Kidney (tissue), 14 donors: ENCODE results near the gene AGFG2. TPM values are rescaled to one million over a fixed set of nuclear protein-coding genes. Genes with fewer than 3 reads are reported as not detected.

ENCODE experiments used
- DNase-seq, 5 donors: peaks; one replicate each; pipeline ENCODE4 v3.0.0-alpha.2; 2013 to 2020
- FAIRE-seq: peaks from 2 replicates; lab custom pipeline; 2012; peaks lifted over from hg19 to GRCh38; lab: Jason Lieb, UNC
- H3K27ac ChIP-seq, 2 donors: one replicate each; pipeline ENCODE4 v1.7.0; 2013; ENCODE audit warnings: low read depth in 2 of 2, low read length in 2 of 2, inconsistent platforms in 1 of 2
- H3K27me3 ChIP-seq: one replicate; pipeline ENCODE4 v1.7.1; 2013; ENCODE audit warnings: low read length, inconsistent platforms; ENCODE audit not compliant: control insufficient read depth, insufficient read depth
- H3K36me3 ChIP-seq, 3 donors: one replicate each; pipeline versions ENCODE4 v1.7.0 to v1.7.1; 2013; ENCODE audit warnings: low read length in 3 of 3, control low read depth in 1 of 3, inconsistent platforms in 1 of 3; ENCODE audit not compliant: insufficient read depth in 3 of 3, control insufficient read depth in 2 of 3
- H3K4me1 ChIP-seq, 3 donors: one replicate each; pipeline versions ENCODE4 v1.7.0 to v1.7.1; 2013; ENCODE audit warnings: low read length in 3 of 3, inconsistent platforms in 1 of 3, low read depth in 1 of 3; ENCODE audit not compliant: control insufficient read depth in 2 of 3, insufficient read depth in 2 of 3
- H3K4me3 ChIP-seq, 3 donors: one replicate each; pipeline versions ENCODE4 v1.7.0 to v1.8.1; 2013; ENCODE audit warnings: low read length in 3 of 3, control low read depth in 1 of 3, inconsistent platforms in 1 of 3
- H3K9ac ChIP-seq, 3 donors: one replicate each; pipeline versions ENCODE4 v1.7.0 to v1.7.1; 2013; ENCODE audit warnings: low read length in 3 of 3, control low read depth in 1 of 3, inconsistent platforms in 1 of 3
- H3K9me3 ChIP-seq, 3 donors: one replicate each; pipeline versions ENCODE4 v1.7.0 to v1.7.1; 2013; ENCODE audit warnings: low read length in 3 of 3, control low read depth in 1 of 3, inconsistent platforms in 1 of 3; ENCODE audit not compliant: control insufficient read depth in 2 of 3, insufficient read depth in 1 of 3
- CTCF ChIP-seq: IDR thresholded peaks from 3 replicates; pipeline ENCODE4 v1.5.1; 2012; ENCODE audit warnings: mild to moderate bottlenecking, moderate library complexity, borderline replicate concordance; ENCODE audit not compliant: insufficient read depth; ENCODE audit errors: extremely low read depth
- intact Hi-C: fragments of 100-400 bp; cut with DNase I; formaldehyde crosslinking; loops from one replicate; pipeline ENCODE4 v1.11.1; 2022
- polyA plus RNA-seq: library from polyadenylated mRNA; stranded (reverse); fragments of 350-450 nt; fragmentation: Illumina TruSeq; extraction: RNeasy Lipid Tissue Mini Kit (QIAGEN cat#74804); gene quantifications from one replicate; pipeline ENCODE4 v1.2.3, GENCODE V29; 2014; ENCODE audit warnings: low read depth, low replicate concordance; ENCODE audit not compliant: insufficient read depth
- total RNA-seq: library from RNA; stranded (reverse); fragmentation: NEBNext Ultra II Directional; extraction: Animal tissue kit (Norgen Biotek cat#: 25700); gene quantifications from one replicate; pipeline ENCODE4 v1.2.1, GENCODE V29; 2021
- donor health status: control.
- donor health status: control.
- donor health status: control.
- donor health status: control.
- donor health status: control.
- donor health status: DM: yes; HTN: yes; CAD: no.
- donor health status: Normal renal cell carcinoma (clear cell type).

The AGFG2 gene
- total and polyA plus RNA-seq, 2 donors from 2014 or later, result 24.3 to 37.3 TPM

- H3K36me3 ChIP-seq, result peaks cover 0 to 28% (median 10%) of the 10 kb centered on the region in 3 donors
Observed at GRCh38 chr7:100555701-100556100, 16.7 kb downstream of the AGFG2 start.

GRCh38 chr7:100556541-100556940 lies 17.5 kb downstream of the AGFG2 start:
- no peak overlapping the region for H3K9ac ChIP-seq
- no peaks in the 10 kb centered on the region for H3K9me3 ChIP-seq
- no peaks in the 10 kb centered on the region for H3K27me3 ChIP-seq
- TF ChIP-seq CTCF, result no peak
- intact Hi-C loops, result no loop called here
- no peak overlapping the region for H3K4me3 ChIP-seq
- FAIRE-seq (no peak), DNase-seq (no peak)
- H3K4me1 ChIP-seq, result no peaks in the 10 kb centered on the region
- peaks cover 0 to 28% (median 10%) of the 10 kb centered on the region in 3 donors for H3K36me3 ChIP-seq
- no peak overlapping the region for H3K27ac ChIP-seq

More at GRCh38 chr7:100555701-100556100, 16.7 kb downstream of the AGFG2 start:
- intact Hi-C loops, result no loop called here
- H3K27ac ChIP-seq, result no peak overlapping the region
- no peaks in the 10 kb centered on the region for H3K4me1 ChIP-seq
- DNase-seq (no peak), FAIRE-seq (no peak)
- no peaks in the 10 kb centered on the region for H3K27me3 ChIP-seq
- H3K9ac ChIP-seq, result no peak overlapping the region
- TF ChIP-seq CTCF, result no peak
- no peaks in the 10 kb centered on the region for H3K9me3 ChIP-seq
- no peak overlapping the region for H3K4me3 ChIP-seq

- intact Hi-C loops, result no loop called here
- FAIRE-seq (no peak), DNase-seq (no peak)
- Histone ChIP-seq H3K9me3 (no peaks in the 10 kb centered on the region), H3K27ac (no peak overlapping the region), H3K36me3 (peaks cover 0 to 21% (median 10%) of the 10 kb centered on the region in 3 donors), H3K4me3 (no peak overlapping the region), H3K9ac (no peak overlapping the region), H3K4me1 (no peaks in the 10 kb centered on the region), H3K27me3 (no peaks in the 10 kb centered on the region)
- no peak for TF ChIP-seq CTCF
Observed at GRCh38 chr7:100559127-100559526, 20.1 kb downstream of the AGFG2 start.
